Endothelial cell of umbilical vein (primary cell): ENCODE results near the gene KLHL6. TPM values are rescaled to one million over a fixed set of nuclear protein-coding genes. Genes with fewer than 3 reads are reported as not detected.

Experiments
- BruUV-seq: library from RNA; stranded (reverse); fragments of 400-500 nt; replicated peaks from 2 replicates; lab custom pipeline; 2021; lab: Mats Ljungman, UMichigan
- CTCF ChIA-PET: fragments of 300-600, 350-600 bp; sonication (Branson Sonifier 250); formaldehyde crosslinking; loops from one replicate; lab custom pipeline; 2021; ENCODE audit warnings: antibody characterized with exemption, inconsistent platforms; lab: Charles Lee
- POLR2A ChIA-PET: fragments of 300-600, 350-600 bp; sonication (Branson Sonifier 250); formaldehyde crosslinking; loops from one replicate; lab custom pipeline; 2021; ENCODE audit warnings: antibody characterized with exemption, inconsistent platforms; lab: Charles Lee
- DNase-seq: peaks from one replicate; pipeline ENCODE4 v3.0.0-alpha.2; 2011; ENCODE audit warnings: low read depth, low spot score
- FAIRE-seq: peaks from 2 replicates; lab custom pipeline; 2011; peaks lifted over from hg19 to GRCh38; lab: Jason Lieb, UNC
- H2AFZ ChIP-seq: 2 replicates; pipeline ENCODE4 v1.6.0; 2012; ENCODE audit warnings: low read depth, low read length, control low read depth, inconsistent platforms
- H3K27ac ChIP-seq: 2 replicates; pipeline ENCODE4 v1.5.1; 2011; ENCODE audit warnings: low read depth, mild to moderate bottlenecking, control low read depth, low read length, moderate library complexity; ENCODE audit not compliant: insufficient read depth
- H3K27me3 ChIP-seq, 2 experiments: 2 replicates each; pipeline versions ENCODE4 v1.6.0 to v1.6.1; 2011; ENCODE audit warnings: low read length in 2 of 2, mixed read lengths in 1 of 2; ENCODE audit not compliant: control insufficient read depth in 2 of 2, insufficient read depth in 2 of 2
- H3K36me3 ChIP-seq, 2 experiments: 2 replicates in 1 of 2; 3 replicates in 1 of 2; pipeline ENCODE4 v1.5.1; 2011; ENCODE audit warnings: low read length in 2 of 2, mild to moderate bottlenecking in 1 of 2, moderate library complexity in 1 of 2; ENCODE audit not compliant: control insufficient read depth in 2 of 2, insufficient read depth in 2 of 2; ENCODE audit errors: extremely low read depth in 1 of 2
- H3K4me1 ChIP-seq: 3 replicates; pipeline ENCODE4 v1.5.1; 2011; ENCODE audit warnings: mild to moderate bottlenecking, low read length; ENCODE audit not compliant: control insufficient read depth, insufficient read depth; ENCODE audit errors: extremely low read depth
- H3K4me2 ChIP-seq: 2 replicates; pipeline ENCODE4 v1.6.1; 2011; ENCODE audit warnings: low read length, control low read depth, mixed read lengths; ENCODE audit not compliant: insufficient read depth
- H3K4me3 ChIP-seq, 3 experiments: fragments of 200-600 bp in 1 of 3; sonication (generic), shearing (Covaris generic) in 1 of 3; replicated peaks in 1 of 3; 2 replicates each; pipeline ENCODE4 v1.5.1; 2011 to 2016; ENCODE audit warnings: control low read depth in 3 of 3, low read length in 3 of 3, mild to moderate bottlenecking in 2 of 3, inconsistent platforms in 1 of 3, low read depth in 1 of 3, moderate library complexity in 1 of 3; ENCODE audit not compliant: insufficient read depth in 1 of 3
- H3K79me2 ChIP-seq: 2 replicates; pipeline ENCODE4 v1.6.0; 2012; ENCODE audit warnings: low read length, inconsistent platforms; ENCODE audit not compliant: control insufficient read depth, insufficient read depth
- H3K9ac ChIP-seq: replicated peaks from 2 replicates; pipeline ENCODE3; 2011; ENCODE audit warnings: low read length, control low read depth; ENCODE audit not compliant: insufficient read depth; ENCODE audit errors: extremely low read depth
- H3K9me1 ChIP-seq: replicated peaks from 3 replicates; pipeline ENCODE4 v1.6.0; 2011; ENCODE audit warnings: mild to moderate bottlenecking, low read length; ENCODE audit not compliant: control insufficient read depth, insufficient read depth; ENCODE audit errors: extremely low read depth
- H3K9me3 ChIP-seq: replicated peaks from 2 replicates; pipeline ENCODE4 v1.5.1; 2012; ENCODE audit warnings: low read length, inconsistent platforms; ENCODE audit not compliant: control insufficient read depth, insufficient read depth
- H4K20me1 ChIP-seq: replicated peaks from 2 replicates; pipeline ENCODE3; 2011; ENCODE audit warnings: mild to moderate bottlenecking, low read length; ENCODE audit not compliant: control insufficient read depth, insufficient read depth; ENCODE audit errors: extremely low read depth
- EZH2 ChIP-seq: IDR thresholded peaks from 2 replicates; pipeline ENCODE4 v1.6.1; 2012; ENCODE audit warnings: borderline replicate concordance, low read depth, mild to moderate bottlenecking, moderate library complexity, low read length, inconsistent platforms; ENCODE audit not compliant: severe bottlenecking
- FOS ChIP-seq: IDR thresholded peaks from 2 replicates; pipeline ENCODE4 v1.6.1; 2011; ENCODE audit warnings: mild to moderate bottlenecking, low read length, moderate library complexity, borderline replicate concordance; ENCODE audit not compliant: insufficient read depth
- GATA2 ChIP-seq: IDR thresholded peaks from 2 replicates; pipeline ENCODE4 v1.7.0; 2011; ENCODE audit warnings: low read depth, mild to moderate bottlenecking, moderate library complexity, mixed read lengths, low read length; ENCODE audit not compliant: insufficient read length, insufficient read depth
- JUN ChIP-seq: IDR thresholded peaks from 2 replicates; pipeline ENCODE4 v1.6.1; 2011; ENCODE audit warnings: borderline replicate concordance, low read depth; ENCODE audit not compliant: insufficient read length, insufficient read depth
- MAX ChIP-seq: IDR thresholded peaks from 2 replicates; pipeline ENCODE4 v1.6.1; 2011; ENCODE audit not compliant: insufficient read depth, insufficient read length
- MYC ChIP-seq: IDR thresholded peaks from one replicate; pipeline ENCODE4 v1.6.1; 2011; ENCODE audit warnings: mild to moderate bottlenecking, low read depth, low read length
- POLR2A ChIP-seq: IDR thresholded peaks from 2 replicates; pipeline ENCODE4 v1.6.1; 2012; ENCODE audit warnings: low read depth, mild to moderate bottlenecking, control low read depth, low read length
- POLR2AphosphoS5 ChIP-seq: IDR thresholded peaks from 2 replicates; pipeline ENCODE4 v1.6.1; 2012; ENCODE audit warnings: low read depth, mild to moderate bottlenecking, control low read depth, low read length, moderate library complexity; ENCODE audit not compliant: insufficient read depth
- dilution Hi-C: fragments of 300-500 bp; cut with MboI; formaldehyde crosslinking; loops from one replicate; pipeline ENCODE4 v1.15.0; 2019; ENCODE audit warnings: low sequenced_read_pairs; ENCODE audit not compliant: extremely low pct_ligation_motif_present
- intact Hi-C: fragments of 100-400 bp; cut with micrococcal nuclease; formaldehyde crosslinking; loops from one replicate; pipeline ENCODE4 v1.10.0; 2022
- polyA plus RNA-seq, 4 experiments: library from polyadenylated mRNA; depleted of rRNA in 3 of 4; stranded (reverse) in 3 of 4; unstranded in 1 of 4; fragments of >200 nt; gene quantifications; 2 replicates each; pipeline versions ENCODE4 v1.2.1 to v1.2.3, GENCODE V29; 2011 to 2012; ENCODE audit warnings: missing spikeins in 1 of 4
- total RNA-seq: library from RNA; stranded (reverse); gene quantifications from 2 replicates; pipeline ENCODE4 v1.2.3, GENCODE V29; 2021
- TF ChIP-seq, protein P1 (sequence below), 2 donors: IDR thresholded peaks; 1 replicate in 1 of 2; 2 replicates in 1 of 2; pipeline ENCODE4 v1.5.1; 2011; ENCODE audit warnings: low read length in 2 of 2, mild to moderate bottlenecking in 2 of 2, moderate library complexity in 2 of 2, control low read depth in 1 of 2, inconsistent platforms in 1 of 2, low read depth in 1 of 2; ENCODE audit not compliant: insufficient read depth in 1 of 2; ENCODE audit errors: extremely low read depth in 1 of 2

Gene KLHL6
- total and polyA plus RNA-seq, 2 donors (not counting 3 experiments of a cell fraction or from before 2014, with no cell fraction given) = 5.7 to 12.6 TPM

DNA sequence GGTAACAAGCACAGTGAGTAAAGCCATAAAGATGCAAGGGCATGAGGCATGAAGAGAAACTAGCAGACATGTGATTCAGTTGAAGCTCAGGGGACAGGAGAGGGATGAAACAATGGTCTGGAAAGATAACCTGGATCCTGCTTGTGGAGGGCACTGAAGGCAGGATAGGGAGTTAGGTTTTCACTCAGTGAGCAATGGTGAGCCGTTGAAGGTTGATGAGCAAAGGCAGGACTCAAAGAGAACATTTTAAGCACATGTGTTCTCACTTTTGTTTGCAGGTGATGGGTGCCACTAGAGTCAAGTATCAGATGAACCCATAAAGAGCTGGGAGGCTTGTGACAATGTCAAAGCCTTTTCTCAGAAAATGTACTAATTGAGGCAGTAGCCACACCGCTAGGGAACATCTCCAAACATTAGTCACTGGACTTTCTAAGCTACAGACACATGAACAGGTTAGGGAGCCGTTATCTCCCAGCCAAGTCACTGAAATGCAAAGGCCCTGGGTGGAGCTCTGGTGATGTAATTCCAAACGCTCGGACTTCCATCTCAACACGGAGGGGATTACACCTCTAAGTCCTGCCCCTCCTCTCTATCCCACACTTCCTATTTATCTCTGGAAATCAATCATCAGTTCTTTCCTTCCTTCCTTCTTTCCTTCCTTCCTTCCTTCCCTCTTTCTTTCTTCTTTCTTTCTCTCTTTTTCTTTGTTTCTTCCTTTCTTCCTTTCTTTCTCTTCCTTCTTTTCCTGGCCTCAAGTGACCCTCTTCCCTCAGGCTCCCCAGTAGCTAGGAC, 22.7 kb downstream of the KLHL6 start:
- Histone ChIP-seq H3K27me3 (no peaks in the 10 kb centered on the region), H3K4me3 (no peak overlapping the region), H3K36me3 (no peaks in the 10 kb centered on the region), H3K9me1 (no peaks in the 10 kb centered on the region), H4K20me1 (no peaks in the 10 kb centered on the region), H3K9me3 (no peaks in the 10 kb centered on the region), H2AFZ (no peak overlapping the region), H3K4me2 (no peak overlapping the region), H3K79me2 (no peaks in the 10 kb centered on the region), H3K27ac (no peak overlapping the region), H3K4me1 (peaks cover 16% of the 10 kb centered on the region), H3K9ac (no peak overlapping the region)
- POLR2A ChIA-PET = interaction anchor here (0.6 kb wide), 1 partner anchor 160 kb away, joined by 3 read pairs; no protein-coding TSS in a partner anchor
- DNase-seq (no peak), FAIRE-seq (no peak)
- no peak for TF ChIP-seq MAX
- no peak for TF ChIP-seq FOS
- TF ChIP-seq GATA2 = no peak
- no peak for TF ChIP-seq POLR2AphosphoS5
- CTCF ChIA-PET = no interaction called here
- BruUV-seq = no TSS peak
- dilution Hi-C loops (no loop called here), intact Hi-C loops (no loop called here)

DNA sequence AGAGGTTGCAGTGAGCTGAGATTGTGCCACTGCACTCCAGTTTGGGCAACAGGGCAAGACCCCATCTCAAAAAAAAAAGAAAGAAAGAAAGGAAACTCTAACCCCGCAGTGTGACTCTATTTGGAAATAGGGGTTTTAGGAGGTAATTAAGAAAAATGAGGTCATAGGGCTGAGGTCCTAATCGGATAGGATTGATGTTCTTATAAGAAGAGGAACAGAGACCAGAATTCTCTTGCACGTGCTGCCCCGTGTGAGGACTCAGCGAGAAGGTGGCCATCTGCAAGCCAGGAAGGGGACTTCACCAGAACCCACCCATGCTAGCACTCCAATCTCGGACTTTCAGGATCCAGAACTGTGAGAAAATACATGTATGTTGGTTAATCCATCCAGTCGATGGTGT, 25.8 kb downstream of the KLHL6 start:
- intact Hi-C loops (loop anchor here (2.0 kb wide), 1 partner anchor 19 kb away; no protein-coding TSS in a partner anchor), dilution Hi-C loops (no loop called here)
- Histone ChIP-seq H2AFZ (no peak overlapping the region), H3K79me2 (no peaks in the 10 kb centered on the region), H3K27me3 (no peaks in the 10 kb centered on the region), H3K27ac (no peak overlapping the region), H3K9me3 (no peaks in the 10 kb centered on the region), H3K36me3 (no peaks in the 10 kb centered on the region), H3K4me1 (peaks cover 34% of the 10 kb centered on the region), H4K20me1 (no peaks in the 10 kb centered on the region), H3K4me2 (no peak overlapping the region), H3K9ac (no peak overlapping the region), H3K9me1 (no peaks in the 10 kb centered on the region), H3K4me3 (no peak overlapping the region)
- DNase-seq = no peak
- TF ChIP-seq POLR2AphosphoS5 (no peak), MAX (no peak), GATA2 (no peak), JUN (no peak), POLR2A (no peak), EZH2 (no peak), FOS (no peak), MYC (no peak)
- TF ChIP-seq, protein P1, sequence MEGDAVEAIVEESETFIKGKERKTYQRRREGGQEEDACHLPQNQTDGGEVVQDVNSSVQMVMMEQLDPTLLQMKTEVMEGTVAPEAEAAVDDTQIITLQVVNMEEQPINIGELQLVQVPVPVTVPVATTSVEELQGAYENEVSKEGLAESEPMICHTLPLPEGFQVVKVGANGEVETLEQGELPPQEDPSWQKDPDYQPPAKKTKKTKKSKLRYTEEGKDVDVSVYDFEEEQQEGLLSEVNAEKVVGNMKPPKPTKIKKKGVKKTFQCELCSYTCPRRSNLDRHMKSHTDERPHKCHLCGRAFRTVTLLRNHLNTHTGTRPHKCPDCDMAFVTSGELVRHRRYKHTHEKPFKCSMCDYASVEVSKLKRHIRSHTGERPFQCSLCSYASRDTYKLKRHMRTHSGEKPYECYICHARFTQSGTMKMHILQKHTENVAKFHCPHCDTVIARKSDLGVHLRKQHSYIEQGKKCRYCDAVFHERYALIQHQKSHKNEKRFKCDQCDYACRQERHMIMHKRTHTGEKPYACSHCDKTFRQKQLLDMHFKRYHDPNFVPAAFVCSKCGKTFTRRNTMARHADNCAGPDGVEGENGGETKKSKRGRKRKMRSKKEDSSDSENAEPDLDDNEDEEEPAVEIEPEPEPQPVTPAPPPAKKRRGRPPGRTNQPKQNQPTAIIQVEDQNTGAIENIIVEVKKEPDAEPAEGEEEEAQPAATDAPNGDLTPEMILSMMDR (IDR thresholded peaks at IDR 0.05; ENCODE audit: extremely low read depth in 1 of 2, insufficient read depth in 1 of 2, low read depth in 1 of 2, low read length in 2 of 2) = no peak
- no TSS peak for BruUV-seq
- CTCF ChIA-PET = interaction anchor here (0.7 to 1.2 kb wide), 3 partner anchors 12 to 50 kb away, joined by 3 to 5 read pairs (median 3); no protein-coding TSS in a partner anchor
- no peak for FAIRE-seq
- POLR2A ChIA-PET = no interaction called here
